ENCODE data around the gene SPDYE1.

Gene SPDYE1

DNA sequence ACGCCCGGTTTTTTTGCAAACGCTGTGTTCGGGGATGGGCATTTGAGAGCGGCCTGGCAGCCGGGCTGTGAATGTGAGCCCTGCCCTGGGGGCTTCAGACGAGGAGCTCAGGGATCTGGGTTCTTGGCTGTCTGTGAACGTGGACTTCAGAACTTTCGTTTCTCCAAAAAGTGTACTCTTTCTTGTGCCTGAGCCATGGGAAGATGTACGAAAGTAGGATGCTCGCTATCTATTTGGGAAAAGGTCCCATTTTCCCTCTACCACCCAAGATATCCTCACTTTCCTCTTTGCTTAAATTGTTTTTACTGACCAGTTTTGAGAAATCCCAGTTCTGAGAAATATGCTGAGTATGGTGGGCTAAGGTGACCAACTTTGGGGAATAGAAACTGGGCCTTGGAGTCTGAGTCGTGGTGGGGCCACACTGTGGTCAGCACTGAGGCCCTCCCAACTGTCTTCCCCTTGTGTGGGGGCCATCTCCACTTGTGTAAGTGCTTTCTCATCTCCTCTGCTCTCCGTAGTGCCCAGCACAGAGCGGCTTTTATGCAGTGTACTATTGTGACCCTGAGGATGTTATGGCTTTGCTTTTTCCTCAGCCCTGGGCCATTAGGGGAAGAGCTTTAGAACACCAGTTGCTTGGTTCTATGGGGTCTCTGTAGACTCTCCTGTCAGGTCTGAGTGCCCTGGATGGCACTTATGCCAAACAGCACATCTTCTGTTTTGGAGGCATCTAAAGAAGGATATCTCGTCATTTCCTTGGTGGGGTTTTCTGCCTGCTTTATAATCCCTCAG is 47.7 kb downstream of the SPDYE1 start:
- DNase-seq = no peak

DNA sequence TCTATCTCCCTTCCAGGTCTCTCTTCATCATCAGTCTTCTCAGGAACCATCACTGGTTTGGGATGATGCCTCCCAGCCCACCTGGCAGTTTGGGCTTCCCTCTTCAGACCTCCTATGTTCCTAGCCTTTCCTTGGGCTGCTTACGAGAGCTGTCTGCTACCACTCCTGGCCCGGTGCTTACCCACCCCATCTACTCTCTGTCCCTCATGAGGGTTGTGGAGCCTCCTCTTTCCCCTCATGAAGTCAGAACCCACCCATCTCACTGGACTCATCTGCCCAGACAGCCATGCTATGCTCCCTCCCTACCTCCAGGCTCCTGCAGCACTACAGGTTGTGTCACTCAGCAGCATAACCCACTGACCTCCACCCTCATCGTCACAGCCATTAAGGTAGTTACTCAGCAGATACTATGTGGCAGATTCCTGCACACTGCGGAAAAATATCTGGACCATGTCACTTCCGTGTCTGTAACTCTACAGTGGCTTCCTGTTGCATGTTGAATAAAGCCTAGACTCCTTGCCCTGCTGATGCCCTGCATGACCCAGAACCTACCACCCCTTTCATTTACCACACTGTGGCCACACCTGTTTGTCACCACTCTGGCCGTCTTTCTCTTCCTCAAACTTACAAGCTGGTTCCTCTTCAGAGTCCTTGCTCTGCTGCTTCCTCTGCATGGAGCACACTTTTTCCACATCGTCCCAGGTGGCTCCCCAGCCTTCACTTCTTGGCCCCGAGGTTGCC is 48.8 kb downstream of the SPDYE1 start:
- DNase-seq = no peak

DNA sequence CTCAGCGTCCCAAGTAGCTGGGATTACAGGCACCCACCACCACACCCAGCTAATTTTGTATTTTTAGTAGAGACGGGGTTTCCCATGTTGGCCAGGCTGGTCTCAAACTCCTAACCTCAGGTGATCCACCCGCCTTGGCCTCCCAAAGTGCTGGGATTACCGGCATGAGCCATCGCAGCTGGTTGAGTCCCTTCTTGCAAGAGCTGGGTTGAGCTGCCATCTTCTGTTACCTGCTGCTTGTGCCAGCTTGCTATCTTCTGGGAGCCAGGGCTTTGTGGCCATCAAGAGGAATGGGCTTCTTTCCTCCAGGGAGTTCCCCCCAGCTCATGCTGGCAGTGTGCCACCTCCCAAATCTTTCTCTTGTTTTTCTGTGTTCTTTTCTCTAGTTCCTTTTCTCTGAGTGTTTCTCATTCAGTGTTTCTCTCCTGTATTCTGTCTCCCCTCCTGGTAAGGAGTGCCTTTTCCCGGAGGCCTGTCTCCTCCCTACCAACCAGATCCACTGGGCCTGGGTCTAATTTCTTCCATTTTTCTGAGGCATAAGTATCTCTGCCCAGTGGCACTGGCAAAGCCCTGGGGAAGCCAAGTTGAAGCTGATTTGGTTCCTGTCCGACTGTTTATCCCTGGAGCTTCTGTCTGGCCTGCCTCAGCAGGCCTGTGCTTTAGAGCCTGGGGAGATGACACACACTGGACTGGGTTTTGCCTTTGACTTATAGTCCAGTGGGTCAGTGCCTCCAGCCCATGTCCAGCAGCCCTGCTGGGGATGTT is 50.5 kb downstream of the SPDYE1 start:
- DNase-seq = no peak

DNA sequence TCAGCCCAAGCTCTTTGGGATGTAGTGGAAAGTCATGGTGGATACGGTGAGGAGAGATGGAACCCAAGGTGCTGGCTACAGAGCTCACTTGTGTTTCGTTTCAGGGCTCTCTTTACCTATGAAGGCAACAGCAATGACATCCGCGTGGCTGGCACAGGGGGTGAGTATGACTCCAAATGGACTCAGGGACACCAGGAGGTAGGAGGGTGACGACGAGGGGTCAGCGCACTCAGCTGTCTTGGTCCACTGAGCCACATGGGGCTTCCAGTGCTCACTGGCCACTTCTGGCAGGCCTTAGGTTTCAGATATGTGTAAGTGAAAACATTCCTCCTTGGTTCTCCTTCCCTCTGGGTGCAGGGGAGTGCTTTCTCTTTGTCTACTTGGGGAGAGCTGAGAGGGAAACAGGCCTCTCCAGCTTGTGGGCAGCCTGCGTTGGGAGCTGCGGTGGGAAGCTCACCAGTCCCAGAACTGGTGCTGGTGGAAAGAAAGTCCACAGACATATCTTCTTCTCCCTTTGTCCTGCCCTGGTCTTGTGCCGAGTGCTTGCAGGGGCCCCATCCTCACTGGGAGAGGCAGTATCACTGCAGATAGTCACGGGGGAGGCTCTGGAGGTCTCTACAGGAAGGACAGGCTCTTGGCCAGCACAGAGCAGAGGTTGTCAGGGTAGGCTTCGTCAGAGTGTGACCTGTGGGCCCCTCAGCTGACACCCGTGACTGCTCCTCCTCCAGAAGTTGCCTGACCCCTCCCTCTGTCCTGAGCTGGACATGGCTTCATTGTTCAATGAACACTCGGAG is 52.6 kb downstream of the SPDYE1 start:
- DNase-seq = no peak

DNA sequence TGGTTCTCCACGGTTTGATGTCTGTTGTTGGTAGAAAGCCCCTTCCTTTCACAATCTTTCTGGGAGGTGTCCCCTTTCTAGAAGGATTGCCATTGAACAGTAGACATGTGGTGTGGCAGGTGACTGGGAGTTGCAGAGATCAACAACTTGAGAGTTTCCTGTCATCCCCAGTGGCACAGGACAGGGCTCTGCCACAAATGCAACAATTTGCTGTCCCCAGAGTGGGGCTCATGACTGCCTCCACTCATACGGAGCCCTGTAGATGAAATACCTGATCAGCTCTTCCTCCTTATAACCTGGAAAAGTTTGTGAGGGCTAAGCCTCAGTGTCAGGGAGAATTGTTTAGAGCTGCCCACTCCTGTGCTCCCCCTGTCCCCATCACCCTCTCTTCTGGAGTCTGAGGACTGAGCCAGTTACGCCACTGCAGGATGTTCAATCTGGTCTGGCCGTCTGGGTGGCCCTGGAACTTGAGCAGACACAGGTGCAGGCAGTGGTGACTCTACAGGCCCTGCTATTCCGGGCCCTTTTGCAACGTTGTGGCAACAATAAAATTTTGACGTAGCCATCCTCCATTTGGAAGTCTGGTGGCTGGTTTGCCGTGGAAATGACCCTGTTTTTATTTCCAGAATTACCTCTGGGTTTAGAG is 53.3 kb downstream of the SPDYE1 start:
- DNase-seq = no peak

DNA sequence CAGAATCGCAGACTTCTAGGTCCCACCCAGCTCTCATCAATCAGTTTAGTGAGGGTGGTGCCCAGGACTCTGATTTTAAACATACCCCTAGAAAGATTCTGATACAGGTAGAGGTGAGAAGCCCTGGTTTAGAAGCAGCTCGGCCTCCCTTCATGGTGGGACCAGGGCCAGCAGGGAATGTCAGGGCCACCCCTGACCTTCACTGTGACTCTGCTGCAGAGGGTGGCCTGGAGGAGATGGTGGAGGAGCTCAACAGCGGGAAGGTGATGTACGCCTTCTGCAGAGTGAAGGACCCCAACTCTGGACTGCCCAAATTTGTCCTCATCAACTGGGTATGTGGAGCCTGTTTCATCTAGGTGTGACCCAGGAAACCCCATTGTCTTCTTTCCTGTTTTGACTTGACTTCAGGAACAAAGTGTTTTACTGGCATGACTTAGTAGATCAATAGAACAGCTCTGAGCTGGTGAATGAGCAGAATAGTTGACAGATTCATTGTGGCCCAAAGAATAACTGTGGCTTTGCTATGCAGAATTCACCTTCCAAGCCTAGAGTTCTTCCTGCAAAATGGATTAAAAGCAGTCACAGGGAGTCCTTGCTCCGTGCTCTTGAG is 54.0 kb downstream of the SPDYE1 start:
- no peak for DNase-seq

DNA sequence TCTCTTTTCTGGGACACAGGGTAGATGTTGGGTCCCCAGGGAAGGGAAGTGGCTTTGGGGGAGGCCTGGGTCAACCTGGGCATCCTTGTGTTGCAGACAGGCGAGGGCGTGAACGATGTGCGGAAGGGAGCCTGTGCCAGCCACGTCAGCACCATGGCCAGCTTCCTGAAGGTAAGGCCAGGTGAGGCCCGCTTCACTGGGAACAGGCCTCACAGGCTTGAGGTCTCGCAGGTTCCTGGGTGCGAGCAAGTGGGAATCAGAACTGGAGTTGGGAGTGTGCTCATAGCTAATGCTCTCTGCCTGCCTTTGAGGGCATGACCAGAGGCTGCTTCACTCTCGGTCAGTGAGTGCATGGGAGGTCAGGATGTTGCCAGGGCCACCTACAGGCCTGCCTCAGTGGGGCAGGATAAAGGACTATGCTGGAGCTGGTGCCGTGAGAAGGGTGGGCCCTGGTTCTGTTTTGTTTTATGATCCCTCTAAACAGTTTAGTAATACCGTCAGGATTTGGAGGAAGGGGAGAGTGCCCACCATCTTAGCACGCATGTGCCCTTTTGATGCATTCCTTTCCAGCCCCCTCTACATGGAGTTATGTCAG is 55.2 kb downstream of the SPDYE1 start:
- no peak for DNase-seq

DNA sequence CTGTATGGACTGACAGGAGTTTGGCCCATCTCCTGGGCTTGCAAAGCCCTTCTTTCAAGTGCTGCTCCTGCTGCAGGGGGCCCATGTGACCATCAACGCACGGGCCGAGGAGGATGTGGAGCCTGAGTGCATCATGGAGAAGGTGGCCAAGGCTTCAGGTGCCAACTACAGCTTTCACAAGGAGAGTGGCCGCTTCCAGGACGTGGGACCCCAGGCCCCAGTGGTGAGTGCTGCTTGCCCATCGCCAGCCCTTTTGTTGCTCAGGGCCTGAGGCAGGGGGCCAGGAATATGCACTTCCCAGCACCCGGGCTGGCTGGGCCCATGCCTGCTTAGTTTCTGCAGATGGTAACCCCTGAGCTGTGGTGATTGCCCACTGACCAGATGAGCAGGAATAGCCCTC is 59.0 kb downstream of the SPDYE1 start:
- no peak for DNase-seq

DNA sequence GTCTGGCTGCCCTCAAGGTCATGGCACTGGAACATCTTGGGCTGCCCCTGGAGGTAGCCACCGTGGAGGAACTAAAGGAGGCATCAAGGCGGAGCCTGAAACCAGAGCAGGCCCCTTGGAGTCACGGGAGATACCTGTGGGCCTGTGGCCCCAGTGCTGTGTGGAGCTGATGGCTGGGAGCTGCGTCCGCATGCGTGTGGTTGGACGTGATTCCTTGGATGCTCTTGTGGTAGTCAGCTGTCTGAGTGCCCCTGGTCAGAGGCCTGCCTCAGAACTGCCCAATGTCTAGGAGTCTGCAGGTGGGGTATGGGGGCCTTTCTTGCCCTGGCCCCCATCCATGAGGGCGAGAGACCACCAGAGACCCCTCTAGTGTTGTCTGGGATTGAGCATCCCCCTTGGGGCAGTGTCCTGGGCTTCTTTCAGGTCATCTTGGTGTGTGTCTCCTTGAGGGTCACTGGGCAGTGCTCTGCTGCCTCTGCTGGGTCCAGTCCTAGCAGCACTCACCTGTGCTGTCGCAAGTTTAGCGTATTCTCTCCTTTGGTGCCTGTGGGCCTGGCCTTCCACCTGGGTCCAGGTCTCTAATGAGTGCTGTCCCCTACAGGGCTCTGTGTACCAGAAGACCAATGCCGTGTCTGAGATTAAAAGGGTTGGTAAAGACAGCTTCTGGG is 59.6 kb downstream of the SPDYE1 start:
- DNase-seq = no peak

DNA sequence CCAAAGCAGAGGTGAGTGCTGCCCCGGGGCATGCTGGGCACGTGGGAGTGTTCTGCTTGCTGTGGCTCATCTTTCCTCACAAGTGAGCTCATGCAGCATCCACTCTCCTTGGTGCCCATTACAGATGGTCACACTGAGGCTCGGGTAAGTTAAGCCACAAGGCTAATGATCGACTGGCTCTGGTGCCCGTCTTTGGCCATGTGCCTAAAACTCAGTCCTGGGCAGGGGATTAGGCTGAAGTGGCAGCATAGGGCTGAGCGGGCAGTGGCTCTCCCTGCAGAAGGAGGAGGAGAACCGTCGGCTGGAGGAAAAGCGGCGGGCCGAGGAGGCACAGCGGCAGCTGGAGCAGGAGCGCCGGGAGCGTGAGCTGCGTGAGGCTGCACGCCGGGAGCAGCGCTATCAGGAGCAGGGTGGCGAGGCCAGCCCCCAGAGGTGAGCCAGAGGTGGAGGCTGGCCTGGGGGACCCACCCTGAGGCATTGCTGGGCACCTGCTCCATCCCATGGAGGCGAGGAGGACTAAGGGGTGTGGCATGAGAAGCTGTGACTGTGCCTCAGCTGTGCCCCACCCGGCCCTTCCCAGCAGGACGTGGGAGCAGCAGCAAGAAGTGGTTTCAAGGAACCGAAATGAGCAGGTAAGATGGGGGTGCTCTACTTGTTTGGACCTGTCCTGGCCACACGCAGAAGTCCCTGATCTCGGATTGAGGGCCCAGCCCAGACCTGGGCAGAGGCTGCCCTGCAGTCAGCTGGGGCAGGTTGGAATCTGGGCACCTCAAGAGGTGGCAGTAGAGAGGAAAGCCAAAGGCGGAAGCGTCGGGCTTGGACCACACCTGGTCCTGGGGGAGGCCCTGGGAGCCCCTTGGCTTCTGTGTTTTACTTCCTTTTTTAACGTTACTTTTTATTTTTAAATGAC is 60.4 kb downstream of the SPDYE1 start:
- no peak for DNase-seq

DNA sequence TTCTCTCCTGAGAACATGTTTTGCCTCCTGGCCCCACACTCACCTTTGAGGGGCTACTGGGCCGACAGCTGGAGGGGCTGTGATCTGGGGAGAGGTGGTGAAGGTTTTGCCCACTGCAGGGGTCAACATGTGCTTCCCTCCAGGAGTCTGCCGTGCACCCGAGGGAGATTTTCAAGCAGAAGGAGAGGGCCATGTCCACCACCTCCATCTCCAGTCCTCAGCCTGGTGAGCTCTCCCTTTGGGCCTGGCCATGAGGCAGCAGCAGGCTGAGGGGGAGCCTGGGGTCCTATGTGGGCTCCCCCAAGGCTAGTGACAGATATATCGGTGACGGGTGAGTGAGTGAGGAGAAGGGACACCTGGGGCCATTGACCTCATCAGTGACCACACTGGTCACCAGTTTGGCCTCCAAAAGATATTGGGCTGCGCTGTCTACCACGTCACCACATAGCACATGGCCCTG is 61.1 kb downstream of the SPDYE1 start:
- DNase-seq = no peak

DNA sequence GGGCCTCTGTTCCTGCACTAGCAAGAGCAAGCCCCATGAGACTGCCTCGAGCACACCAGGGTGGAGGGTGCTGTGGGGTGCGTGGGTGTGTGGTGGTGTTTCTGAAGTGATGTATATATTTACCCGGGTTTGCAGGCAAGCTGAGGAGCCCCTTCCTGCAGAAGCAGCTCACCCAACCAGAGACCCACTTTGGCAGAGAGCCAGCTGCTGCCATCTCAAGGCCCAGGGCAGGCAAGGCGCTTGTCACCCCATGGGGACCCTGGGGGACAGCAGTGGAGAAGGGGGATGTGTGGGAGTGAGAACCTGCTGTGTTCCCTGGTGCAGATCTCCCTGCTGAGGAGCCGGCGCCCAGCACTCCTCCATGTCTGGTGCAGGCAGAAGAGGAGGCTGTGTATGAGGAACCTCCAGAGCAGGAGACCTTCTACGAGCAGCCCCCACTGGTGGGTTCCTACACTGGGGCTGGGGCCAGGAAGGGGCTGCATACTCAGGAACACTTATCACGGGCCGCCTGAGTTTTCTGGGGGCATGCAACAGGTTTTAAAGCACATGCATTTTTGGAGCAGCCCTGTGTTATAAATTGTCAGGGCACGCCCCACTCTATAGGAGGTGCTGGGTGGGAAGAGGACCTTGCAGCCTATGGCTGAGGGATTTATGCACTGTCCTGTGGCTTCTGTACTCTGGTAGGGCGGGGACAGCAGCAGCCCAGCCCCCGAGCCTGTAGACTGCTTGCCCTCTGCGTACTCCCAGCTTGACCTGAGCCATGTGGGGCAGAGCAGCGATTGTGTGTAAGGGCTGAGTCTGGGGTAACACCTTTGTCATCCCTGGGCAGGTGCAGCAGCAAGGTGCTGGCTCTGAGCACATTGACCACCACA is 61.8 kb downstream of the SPDYE1 start:
- no peak for DNase-seq

All from activated CD4-positive, CD25-positive, alpha-beta regulatory T cell (primary cell).